IPS DF 19.7 (cell line): ENCODE measurements around the gene RPL7L1.
"Not testable (repeated sequence)": the region's sequence is repeated elsewhere in the genome, so short reads cannot be mapped to it uniquely, and the experiment has no call there.

Experiments used
- DNase-seq: peaks from one replicate; pipeline ENCODE4 v3.0.0-alpha.2; 2013; ENCODE audit warnings: low read depth, low spot score

RPL7L1 gene

DNA sequence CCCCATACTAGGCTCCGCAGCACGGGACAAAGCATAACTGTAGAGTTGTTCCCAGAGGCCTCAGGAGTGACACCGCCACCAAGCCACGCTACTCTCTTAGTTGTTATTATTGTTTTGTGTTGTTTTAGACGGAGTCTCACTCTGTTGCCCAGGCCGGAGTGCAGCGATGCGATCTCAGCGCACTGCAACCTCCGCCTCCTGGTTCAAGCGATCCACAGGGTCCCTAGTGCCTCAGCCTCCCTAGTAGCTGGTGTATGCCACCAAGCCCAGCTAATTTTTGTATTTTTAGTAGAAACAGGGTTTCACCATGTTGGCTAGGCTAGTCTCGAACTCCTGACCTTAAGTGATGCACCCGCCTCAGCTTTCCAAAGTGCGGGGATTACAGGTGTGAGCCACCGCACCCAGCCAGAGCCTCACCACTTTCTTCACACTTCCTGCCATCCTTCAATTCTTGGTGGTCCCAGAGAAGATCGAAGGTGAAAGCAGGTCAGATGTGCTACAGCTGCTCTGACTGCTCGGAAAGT, 11.8 kb downstream of the RPL7L1 start:
- DNase-seq, result no peak

DNA sequence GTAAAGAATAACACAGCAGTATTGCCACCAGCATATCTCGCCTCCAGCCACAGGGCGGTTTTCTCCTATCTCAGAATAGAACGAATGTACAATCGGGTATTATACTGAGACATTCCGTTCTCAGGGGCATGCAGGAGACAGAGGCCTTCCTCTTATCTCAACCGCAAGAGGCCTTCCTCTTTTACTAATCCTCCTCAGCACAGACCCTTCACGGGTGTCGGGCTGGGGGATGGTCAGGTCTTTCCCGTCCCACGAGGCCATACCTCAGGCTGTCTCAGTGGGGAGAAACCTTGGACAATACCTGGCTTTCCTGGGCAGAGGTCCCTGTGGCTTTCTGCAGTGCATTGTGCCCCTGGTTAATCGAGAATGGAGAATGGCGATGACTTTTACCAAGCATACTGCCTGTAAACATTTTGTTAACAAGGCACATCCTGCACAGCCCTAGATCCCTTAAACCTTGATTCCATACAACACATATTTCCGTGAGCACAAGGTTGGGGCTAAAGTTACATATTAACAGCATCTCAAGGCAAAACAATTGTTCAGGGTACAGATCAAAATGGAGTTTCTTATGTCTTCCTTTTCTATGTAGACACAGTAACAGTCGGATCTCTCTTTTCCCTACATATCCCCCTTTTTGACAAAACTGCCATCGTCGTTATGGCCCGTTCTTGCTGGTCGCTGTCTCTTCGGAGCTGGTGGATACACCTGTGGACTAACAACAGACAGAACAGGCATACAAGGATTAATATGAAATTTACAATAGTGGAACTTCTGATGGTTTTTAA, 14.8 kb downstream of the RPL7L1 start:
- not testable (repeated sequence) for DNase-seq

DNA sequence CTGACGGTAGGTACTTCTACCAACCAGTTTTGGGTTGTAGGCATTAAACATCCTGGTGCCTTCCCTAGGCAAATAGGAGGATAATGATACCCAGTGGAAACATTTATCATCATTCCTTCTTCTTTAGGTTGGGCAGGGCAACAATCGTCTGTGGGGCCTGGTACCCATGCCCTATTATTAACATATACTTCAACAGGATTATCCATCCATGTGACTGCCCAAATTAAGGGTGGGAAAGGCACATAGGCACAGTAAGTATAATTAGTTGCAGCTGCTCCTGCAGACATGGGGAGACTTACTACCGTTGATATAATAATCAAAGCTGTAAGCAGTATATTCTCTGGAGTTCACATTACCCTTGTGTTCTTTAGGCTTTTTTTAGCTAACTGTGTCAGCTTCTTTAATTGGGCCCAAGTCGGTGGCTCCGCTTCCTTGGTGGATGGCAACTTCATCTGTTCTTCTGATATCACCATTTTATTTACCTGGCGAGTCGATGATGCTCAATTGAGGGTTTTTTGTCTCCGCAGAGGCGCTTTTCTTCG, 16.8 kb downstream of the RPL7L1 start:
- DNase-seq, result no peak

DNA sequence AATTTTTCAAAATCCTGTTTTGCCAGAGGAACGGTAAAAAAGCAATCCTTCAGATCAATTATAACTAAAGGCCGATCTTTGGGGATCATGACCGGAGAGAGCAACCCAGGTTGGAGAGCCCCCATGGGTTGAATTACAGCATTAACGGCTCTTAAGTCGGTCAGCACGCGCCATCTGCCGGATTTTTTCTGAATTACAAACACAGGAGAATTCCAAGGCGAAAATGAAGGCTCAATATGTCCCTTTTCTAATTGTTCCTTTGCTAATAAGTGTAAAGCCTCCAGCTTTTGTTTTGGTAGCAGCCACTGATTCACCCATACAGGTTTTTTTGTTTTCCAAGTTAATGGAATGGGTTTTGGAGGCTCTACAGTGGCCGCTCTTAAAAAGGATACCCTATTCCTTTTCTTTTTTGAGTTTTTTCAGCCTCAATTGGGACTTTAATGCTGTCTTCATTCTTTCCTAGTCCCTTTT, 19.5 kb downstream of the RPL7L1 start:
- DNase-seq, result no peak

DNA sequence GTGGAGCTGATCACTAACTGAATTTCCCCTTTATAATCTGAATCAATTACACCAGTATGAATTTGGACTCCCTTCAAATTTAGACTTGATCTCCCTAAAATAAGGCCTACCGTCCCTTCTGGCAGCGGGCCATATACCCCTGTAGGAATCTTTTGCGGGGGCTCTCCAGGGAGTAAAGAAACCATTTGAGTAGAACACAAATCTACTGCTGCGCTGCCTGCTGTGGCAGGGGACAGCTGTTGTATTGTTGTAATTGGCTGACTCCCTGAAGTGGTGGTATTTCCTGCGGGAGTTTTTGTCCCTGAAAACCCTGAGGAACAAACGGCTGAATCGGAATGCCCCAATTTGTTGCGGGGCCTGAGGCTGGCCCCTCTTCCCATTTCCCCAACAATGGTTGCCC, 20.5 kb downstream of the RPL7L1 start:
- DNase-seq, result no peak

DNA sequence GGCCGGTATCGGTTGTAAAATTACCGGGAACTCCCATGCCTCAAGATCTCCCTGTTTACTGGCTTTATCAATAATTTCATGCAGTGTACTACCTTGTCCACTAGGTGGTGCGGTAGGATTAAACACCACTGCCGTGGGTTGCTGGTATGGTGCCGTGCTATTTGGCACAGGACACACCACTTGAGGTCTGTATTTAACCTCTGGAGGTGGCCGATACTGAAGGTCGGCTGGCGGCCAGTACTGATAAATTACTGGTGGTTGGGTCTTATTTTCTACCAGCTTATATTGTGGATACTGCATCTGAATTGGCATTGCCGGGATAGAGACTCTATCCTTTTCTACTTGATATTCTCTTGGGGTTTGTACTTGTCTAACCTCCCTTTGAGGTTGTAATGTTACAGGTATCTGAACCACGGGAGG, 22.1 kb downstream of the RPL7L1 start:
- no peak for DNase-seq

DNA sequence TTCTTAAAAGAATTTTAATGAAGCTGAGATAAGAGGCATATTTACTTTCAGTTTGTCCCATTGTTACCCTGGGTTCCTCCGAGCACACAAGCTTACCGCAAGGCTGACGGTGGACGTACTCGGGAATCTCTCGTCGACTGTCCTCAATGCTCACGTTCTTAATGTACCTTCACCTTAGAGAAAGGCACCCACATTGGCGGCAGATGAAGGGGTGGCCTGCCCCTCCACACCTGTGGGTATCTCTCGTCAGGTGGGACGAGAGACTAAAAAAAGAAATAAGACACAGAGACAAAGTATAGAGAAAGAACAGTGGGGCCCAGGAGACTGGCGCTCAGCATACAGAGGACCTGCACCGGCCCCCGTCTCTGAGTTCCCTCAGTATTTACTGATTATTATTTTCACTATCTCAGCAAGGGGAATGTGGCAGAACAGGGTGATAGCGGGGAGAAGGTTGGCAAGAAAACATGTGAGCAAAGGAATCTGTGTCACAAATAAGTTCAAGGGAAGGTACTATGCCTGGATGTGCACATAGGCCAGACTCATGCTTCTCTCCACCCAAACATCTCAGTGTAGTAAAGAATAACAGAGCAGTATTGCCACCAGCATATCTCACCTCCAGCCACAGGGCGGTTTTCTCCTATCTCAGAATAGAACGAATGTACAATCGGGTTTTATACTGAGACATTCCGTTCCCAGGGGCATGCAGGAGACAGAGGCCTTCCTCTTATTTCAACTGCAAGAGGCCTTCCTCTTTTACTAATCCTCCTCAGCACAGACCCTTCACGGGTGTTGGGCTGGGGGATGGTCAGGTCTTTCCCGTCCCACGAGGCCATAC, 23.2 kb downstream of the RPL7L1 start:
- not testable (repeated sequence) for DNase-seq

DNA sequence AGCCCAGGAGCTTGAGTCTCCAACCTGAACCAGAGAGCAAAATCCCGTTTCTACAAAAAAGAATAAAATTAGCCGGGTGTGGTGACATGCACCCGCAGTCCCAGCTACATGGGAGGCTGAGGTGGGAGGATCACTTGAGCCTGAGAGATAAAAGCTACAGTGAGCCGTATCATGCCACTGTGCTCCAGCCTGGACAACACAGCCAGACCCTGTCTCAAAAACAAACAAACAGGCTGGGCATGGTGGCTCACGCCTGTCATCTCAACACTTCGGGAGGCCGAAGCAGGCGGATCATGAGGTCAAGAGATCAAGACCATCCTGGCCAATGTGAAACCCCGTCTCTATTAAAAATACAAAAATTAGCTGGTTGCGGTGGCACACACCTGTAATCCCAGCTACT, 25.1 kb downstream of the RPL7L1 start:
- DNase-seq, result no peak

DNA sequence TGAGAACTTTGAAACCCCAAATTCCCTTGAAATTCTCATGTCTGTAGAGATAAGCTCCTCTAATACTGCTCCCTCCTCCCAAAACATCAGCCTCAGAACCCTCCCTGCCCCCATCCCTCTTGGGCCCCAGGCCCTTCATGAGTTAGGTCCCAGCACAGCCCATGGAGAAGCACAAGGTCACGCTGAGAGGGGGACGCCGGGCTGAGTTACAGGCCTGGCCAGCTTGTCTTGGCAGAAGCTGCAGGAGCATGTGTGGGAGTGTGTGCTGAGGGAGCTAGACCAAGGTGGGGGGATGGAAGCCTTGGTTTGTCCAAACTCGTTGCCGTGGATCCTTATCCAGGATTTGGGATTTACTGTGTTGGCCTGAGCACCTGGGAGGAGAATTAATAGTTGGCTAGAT, 27.9 kb downstream of the RPL7L1 start:
- DNase-seq, result no peak

DNA sequence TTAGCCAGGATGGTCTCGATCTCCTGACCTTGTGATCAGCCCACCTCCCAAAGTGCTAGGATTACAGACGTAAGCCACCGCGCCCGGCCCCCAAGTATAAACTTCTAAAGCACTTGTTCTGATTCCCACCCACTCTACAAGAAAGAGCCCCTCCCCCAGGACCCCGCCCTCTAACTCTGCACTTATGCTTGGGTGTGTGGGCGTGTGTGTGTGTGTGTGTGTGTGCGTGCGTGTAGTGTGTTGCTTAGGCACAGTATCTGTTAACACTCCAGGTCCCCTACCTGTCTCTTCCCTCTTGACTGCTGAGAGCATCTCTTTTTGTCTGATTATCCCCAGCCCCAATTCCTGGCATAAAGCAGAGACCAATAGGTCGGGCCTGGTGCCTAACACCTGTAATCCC, 30.4 kb downstream of the RPL7L1 start:
- DNase-seq, result no peak

DNA sequence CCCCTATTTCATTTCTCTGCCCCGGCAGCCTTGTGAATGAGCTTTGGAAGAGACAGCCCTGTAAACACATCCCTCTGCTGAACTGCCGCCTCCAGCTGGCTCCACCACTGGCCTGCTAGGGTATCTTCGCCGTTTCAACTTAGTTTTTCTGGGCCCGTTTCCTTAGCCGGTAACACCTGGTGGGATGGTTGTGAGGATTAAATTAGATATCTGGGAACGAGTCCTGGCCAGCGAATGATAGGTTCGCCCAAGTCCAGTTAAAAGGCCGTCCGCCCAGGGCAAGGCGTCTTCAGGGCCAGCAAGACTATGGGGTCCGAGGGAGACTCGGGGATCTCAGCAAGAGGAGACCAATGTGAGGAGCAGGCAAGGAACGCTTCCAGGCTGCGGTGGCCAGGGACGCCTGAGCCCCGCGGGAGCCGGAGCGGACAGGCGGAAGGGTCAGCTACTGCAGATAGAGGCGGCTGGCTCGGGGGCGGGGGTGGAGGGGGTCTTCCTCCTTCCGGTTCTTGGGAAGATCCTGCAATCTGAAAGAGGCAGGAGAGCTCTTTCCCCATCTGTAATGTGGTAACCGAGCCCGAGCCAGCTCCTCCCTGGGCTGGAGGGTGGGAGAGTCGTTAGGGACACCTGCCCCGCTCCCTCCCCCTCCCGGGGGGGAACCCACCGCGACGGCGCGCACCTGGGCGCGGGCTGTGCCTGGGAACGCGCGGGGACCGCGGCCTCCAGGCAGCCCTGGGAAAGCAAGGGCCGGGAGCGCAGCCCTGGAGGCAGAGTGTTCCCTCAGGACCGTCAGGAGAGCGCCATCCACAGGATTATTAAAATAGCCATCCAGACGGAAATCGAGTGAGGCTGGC, 32.0 kb downstream of the RPL7L1 start:
- DNase-seq, result peak; percentile 81

DNA sequence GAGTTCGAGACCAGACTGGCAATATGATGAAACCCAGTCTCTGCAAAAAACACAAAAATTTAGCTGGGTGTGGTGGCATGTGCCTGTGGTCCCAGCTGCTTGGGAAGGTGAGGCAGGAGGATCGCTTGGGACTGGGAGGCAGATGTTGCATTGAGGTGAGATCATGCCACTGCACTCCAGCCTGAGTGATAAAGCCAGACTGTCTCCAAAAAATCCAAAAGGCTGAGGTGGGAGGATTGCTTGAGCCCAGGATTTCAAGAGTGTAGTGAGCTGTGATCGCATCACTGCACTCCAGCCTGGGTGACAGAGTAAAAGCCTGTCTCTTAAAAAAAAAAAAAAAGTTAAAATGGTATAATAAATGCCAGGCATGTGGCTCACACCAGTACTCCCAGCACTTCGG, 35.1 kb downstream of the RPL7L1 start:
- DNase-seq, result no peak

DNA sequence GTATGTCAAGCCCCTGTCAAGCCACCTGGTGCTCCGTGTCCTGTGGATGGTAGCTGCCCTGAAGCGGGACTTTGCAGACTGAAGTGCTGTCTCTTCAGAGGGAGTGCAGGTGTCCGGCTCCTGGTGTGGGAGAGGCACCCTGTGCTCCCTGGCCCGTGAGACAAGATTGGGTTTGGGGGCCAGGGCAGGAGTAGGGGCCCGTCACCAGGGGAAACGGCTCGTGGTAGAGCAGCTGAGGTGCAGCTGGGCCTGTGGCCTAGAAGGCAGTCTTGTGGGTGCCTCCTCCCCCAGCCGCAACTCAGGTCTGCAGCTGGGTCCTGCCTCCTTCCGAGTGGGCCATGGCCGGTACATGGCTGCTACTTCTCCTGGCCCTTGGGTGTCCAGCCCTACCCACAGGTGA, 36.3 kb downstream of the RPL7L1 start, which contains the start of gene PTCRA:
TSS of gene PTCRA (plus strand) at position 322 of the 400 bp plus-strand sequence. CDS start at position 339, 17 bp downstream.
- DNase-seq, result no peak

DNA sequence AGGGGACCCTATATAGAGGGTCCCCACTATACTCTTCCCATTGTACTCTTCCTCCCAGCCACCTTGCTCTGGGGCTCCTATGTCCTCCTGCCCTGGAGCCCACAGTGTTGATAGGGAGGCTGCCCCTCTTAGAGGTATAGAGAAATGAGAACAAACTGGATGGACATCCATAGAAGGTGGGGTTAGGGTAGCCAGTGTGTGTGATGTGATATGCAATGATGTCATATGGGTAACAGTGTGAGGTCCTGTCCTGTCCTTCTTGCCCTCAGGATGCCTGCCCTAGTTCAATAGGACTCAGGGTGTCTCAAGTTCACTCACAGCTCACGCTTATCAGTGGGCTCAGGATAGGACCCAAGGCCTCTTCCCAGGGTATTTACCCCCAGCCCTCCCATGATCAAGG, 36.9 kb downstream of the RPL7L1 start:
- DNase-seq, result no peak

DNA sequence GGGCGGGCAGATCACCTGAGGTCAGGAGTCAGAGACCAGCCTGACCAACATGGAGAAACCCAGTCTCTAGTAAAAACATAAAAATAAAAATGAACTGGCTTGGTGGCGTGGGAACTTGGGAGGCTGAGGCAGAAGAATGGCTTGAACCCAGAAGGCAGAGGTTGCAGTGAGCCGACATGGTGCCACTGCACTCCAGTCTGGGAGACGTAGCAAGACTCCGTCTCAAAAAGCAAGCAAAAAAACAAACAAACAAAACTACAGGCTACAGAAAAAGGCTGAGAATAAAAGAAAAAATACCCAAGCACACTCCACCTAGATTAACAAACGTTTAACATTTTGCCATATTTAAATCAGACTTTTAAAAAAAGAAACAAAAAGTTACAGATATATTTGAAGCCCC, 42.4 kb downstream of the RPL7L1 start:
- no peak for DNase-seq

DNA sequence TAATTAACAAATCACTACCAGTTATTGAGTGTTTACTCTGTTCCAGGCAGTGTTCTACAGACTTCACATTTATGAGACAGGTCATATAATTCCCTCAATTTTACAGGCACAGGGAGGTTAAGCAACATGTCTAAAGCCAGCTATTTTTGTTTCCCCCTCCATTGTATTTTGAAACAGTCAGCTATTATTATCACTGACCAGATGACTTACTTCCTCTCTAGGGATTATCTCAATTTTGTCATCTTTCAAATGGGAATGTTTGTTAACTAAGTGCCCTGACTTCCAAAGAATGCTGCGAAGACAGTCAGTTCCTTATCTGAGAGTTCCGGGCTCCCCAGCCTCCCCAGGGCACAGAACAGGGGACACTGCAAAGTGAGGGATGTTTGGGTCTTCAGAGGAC, 44.2 kb downstream of the RPL7L1 start:
- no peak for DNase-seq

DNA sequence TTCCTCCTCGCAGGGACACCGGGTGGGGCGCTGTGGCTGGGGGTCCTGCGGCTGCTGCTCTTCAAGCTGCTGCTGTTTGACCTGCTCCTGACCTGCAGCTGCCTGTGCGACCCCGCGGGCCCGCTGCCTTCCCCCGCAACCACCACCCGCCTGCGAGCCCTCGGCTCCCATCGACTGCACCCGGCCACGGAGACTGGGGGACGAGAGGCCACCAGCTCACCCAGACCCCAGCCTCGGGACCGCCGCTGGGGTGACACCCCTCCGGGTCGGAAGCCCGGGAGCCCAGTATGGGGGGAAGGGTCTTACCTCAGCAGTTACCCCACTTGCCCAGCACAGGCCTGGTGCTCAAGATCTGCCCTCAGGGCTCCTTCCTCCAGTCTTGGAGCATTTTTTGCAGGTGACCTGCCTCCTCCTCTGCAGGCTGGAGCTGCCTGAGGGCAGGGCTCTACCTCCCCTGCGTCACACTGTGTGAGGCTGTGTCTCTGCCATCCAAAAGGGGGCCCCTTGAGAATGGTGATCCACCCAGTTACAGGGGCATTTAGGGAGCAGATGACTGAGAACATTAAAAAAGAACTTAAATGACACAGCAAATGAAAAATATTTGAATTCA, 45.9 kb downstream of the RPL7L1 start:
- no peak for DNase-seq

DNA sequence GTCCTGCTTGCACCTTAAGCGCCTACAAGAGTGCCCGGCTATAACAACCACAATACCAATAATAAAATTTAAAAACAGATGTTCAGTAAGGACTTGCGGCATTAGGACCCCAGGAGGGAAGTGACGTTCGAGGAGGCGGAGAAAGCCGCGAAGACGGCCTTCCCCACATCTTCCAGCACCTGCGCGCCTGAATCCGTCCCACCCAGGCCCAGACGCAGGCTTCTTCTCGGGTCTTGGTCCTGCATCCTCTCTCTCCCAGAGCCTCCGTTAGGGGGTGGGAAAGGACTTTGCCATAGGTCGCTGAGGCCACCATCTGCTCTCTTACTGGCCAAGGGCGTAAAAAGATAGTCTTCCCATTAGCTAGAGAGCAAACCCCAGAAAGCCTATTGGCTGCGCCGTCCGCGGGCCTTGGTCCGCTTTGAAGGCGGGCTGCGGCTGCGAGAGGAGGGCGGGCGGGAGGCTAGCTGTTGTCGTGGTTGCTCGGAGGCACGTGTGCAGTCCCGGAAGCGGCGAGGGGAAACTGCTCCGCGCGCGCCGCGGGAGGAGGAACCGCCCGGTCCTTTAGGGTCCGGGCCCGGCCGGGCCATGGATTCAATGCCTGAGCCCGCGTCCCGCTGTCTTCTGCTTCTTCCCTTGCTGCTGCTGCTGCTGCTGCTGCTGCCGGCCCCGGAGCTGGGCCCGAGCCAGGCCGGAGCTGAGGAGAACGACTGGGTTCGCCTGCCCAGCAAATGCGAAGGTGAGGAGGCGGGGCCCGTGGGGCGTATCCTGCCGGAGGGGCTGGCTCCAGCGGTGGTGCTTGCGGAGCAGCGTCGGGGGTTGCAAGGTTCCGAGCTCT, 49.8 kb downstream of the RPL7L1 start, which contains the start of gene CNPY3:
TSS of gene CNPY3 (plus strand) at position 495 of the 835 bp plus-strand sequence. CDS start at position 586, 91 bp downstream.
- DNase-seq, result peak; percentile 97

DNA sequence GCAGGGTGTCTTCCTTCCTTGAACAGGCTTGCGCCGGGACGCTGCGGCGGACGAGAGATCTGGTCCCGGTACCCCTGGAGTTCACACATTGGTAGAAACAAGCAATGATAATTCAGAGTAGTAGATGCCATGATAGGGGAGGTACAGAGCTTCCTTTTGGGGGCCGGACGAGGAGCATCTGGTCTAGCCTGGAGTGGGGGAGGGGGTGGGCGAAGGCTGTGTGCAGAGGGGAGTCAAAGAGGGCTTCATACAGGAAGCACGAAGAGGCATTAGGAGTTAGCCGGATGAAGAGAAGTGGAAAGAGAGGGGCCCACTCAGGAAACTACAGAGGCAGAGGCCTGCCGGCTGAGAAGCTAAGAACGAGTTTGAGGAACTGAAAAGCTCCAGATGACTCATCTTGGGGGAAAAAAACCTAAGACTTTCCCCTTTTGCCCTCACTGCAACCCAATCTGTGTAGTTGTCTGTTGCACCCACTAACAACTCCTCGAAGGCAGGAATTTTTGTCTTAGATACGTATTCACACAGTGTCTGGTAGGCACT, 50.5 kb downstream of the RPL7L1 start:
- no peak for DNase-seq
